Endometrial microvascular endothelial cells (primary cell): ENCODE measurements around the gene SEC22A. TPM values are rescaled to one million over a fixed set of nuclear protein-coding genes. Genes with fewer than 3 reads are reported as not detected.

Experiments used
- in situ Hi-C: cut with HindIII; loops from 2 replicates; pipeline ENCODE4 v1.10.0; 2017; ENCODE audit warnings: low sequenced_read_pairs, low pct_unique_long_range_greater_than_20kb; ENCODE audit errors: inconsistent ontology term
- total RNA-seq: library from RNA; depleted of rRNA; stranded (reverse); fragments of >200 nt; gene quantifications from one replicate; pipeline ENCODE4 v1.2.3, GENCODE V29; 2015; ENCODE audit errors: inconsistent ontology term

SEC22A gene
- 52.3 TPM for total RNA-seq

GRCh38 chr3:123201557-123202427 is at the start of gene SEC22A:
TSS of gene SEC22A (plus strand) at chr3:123201943. CDS start at chr3:123209218, 7,275 bp downstream.
- in situ Hi-C loops = no loop called here

GRCh38 chr3:123152687-123153086 is 49.1 kb upstream of the SEC22A start:
- in situ Hi-C loops = no loop called here

GRCh38 chr3:123153125-123154019 is 48.4 kb upstream of the SEC22A start:
- in situ Hi-C loops = no loop called here

- in situ Hi-C loops = no loop called here
Observed at GRCh38 chr3:123154020-123154985, 47.4 kb upstream of the SEC22A start.

GRCh38 chr3:123155471-123156011 is 46.2 kb upstream of the SEC22A start:
- in situ Hi-C loops = no loop called here

- in situ Hi-C loops = no loop called here
Observed at GRCh38 chr3:123156276-123156995, 45.3 kb upstream of the SEC22A start.

GRCh38 chr3:123157209-123157597 is 44.5 kb upstream of the SEC22A start:
- in situ Hi-C loops = no loop called here

GRCh38 chr3:123157598-123158287 is 44.0 kb upstream of the SEC22A start:
- in situ Hi-C loops = no loop called here

- in situ Hi-C loops = no loop called here
Observed at GRCh38 chr3:123158330-123158729, 43.4 kb upstream of the SEC22A start.

- in situ Hi-C loops = no loop called here
Observed at GRCh38 chr3:123158899-123159390, 42.8 kb upstream of the SEC22A start.

GRCh38 chr3:123159926-123160635 is 41.7 kb upstream of the SEC22A start:
- in situ Hi-C loops = no loop called here

- in situ Hi-C loops = no loop called here
Observed at GRCh38 chr3:123161167-123161566, 40.6 kb upstream of the SEC22A start.

GRCh38 chr3:123163141-123163540 is 38.6 kb upstream of the SEC22A start:
- in situ Hi-C loops = no loop called here

- in situ Hi-C loops = no loop called here
Observed at GRCh38 chr3:123165163-123165562, 36.6 kb upstream of the SEC22A start.

GRCh38 chr3:123167686-123168085 is 34.1 kb upstream of the SEC22A start:
- in situ Hi-C loops = no loop called here

GRCh38 chr3:123168122-123168521 is 33.6 kb upstream of the SEC22A start:
- in situ Hi-C loops = no loop called here
